Left kidney (tissue), 2 donors: ENCODE data around the gene LY6G6F. TPM values are rescaled to one million over a fixed set of nuclear protein-coding genes. Genes with fewer than 3 reads are reported as not detected.
"Not testable (repeated sequence)": the region's sequence is repeated elsewhere in the genome, so short reads cannot be mapped to it uniquely, and the experiment has no call there.

Source experiments
- DNase-seq: peaks from one replicate; pipeline ENCODE4 v3.0.0-alpha.2; 2013
- polyA plus RNA-seq: library from polyadenylated mRNA; unstranded; fragments of 120-200 nt; gene quantifications from one replicate; pipeline ENCODE4 v1.2.1, GENCODE V29; 2013; ENCODE audit not compliant: insufficient read length

The LY6G6F gene
- polyA plus RNA-seq, 1 donor, result 0.32 TPM

DNA sequence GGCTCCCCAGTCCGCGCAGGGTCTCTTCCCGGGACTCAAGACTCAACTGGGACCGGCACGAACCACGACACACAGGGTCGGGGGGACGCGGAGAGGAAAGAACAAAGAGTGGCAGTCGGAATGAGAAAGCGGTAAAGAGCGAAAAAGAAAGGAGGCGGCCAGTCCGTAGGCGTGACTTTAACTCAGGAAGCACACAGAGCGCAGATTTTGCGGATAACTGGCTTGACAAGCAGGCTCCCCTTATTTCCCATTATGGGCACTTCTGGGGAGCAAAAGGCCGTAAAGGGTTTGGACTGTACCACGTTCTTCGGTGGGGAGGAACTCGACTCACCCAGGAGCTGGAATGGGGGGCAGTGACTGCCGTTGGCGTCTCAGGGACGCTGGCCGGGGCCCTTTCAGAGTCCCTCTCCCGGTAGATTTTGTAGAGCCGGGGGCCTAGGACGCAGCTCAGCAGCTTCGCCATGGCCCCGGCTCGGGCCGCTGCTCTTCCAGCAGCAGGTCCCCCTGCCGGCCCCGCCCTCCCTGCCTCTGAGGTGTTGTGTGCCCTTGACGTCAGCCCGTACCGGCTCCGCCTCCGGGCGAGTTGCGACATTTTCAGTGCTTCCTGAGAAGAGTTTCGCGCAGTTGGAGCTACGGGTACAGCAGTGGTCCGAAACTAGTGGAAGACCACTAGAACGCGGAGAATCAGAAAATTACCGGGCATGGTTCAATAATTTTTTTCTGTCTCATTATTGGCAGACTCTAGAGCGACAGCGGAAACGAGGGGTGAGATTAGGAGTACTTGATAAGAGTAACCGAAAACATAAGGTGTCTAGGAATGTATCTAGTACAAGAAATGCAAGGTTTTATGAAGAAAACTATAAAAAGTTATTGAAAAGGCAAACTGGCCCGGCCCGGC lies 3.6 kb upstream of the LY6G6F start, which contains the start of gene ABHD16A:
ABHD16A (minus strand) TSS at position 506 of the 898 bp plus-strand sequence; CDS start at position 463, 43 bp downstream.
- DNase-seq, result peak; percentile 99

DNA sequence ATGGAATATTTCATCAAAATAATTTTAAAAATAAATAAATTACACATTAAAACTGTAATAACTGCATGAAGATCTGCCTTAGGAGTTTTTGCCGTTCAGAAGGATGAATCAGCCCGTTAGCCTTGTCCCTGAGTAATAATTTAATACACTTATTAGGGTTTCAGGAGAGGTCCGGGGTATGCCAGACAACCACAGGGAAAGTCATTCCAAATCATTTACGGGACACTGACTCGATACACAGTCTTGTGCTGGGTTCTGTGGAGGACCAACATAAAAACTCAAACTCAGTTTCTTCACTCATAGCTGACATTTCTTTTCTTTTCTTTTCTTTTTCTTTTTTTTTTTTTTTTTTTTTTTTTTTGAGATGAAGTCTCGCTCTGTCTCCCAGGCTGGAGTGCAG lies 735 bp upstream of the LY6G6F start:
- DNase-seq, result no peak

DNA sequence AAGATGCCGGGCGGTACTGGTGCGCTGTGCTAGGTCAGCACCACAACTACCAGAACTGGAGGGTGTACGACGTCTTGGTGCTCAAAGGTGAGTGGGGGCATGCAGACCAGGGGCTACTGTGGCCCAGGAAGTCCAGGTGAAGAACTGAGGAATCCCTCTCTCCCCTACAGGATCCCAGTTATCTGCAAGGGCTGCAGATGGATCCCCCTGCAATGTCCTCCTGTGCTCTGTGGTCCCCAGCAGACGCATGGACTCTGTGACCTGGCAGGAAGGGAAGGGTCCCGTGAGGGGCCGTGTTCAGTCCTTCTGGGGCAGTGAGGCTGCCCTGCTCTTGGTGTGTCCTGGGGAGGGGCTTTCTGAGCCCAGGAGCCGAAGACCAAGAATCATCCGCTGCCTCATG lies 1.0 kb downstream of the LY6G6F start:
- no peak for DNase-seq

DNA sequence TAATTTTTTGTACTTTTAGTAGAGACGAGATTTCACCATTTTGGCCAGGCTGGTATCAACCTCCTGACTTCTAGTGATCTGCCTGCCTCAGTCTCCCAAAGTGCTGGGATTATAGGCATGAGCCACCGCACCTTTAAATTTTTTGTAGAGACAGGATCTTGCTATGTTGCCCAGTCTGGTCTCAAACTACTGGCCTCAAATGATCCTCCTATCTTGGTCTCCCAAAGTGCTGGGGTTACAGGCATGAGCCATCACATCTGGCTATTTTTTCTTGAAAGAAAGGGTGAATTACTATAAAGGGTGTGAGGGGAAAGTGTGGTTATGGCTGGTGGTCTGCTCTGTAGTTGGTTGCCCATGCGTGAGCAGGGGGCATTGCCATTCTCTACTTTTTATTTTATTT lies 1.6 kb downstream of the LY6G6F start:
- no peak for DNase-seq

DNA sequence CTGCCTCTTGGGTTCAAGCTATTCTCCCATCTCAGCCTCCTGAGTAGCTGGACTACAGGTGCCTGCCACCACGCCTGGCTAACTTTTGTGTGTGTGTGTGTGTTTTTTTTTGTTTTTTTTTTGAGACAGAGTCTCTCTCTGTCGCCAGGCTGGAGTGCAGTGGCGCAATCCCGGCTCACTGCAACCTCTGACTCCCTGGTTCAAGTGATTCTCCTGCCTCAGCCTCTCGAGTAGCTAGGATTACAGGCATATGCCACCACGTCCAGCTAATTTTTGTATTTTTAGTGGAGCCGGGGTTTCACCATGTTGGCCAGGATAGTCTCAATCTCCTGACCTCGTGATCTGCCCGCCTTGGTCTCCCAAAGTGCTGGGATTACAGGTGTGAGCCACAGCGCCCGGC lies 2.5 kb downstream of the LY6G6F start:
- not testable (repeated sequence) for DNase-seq

DNA sequence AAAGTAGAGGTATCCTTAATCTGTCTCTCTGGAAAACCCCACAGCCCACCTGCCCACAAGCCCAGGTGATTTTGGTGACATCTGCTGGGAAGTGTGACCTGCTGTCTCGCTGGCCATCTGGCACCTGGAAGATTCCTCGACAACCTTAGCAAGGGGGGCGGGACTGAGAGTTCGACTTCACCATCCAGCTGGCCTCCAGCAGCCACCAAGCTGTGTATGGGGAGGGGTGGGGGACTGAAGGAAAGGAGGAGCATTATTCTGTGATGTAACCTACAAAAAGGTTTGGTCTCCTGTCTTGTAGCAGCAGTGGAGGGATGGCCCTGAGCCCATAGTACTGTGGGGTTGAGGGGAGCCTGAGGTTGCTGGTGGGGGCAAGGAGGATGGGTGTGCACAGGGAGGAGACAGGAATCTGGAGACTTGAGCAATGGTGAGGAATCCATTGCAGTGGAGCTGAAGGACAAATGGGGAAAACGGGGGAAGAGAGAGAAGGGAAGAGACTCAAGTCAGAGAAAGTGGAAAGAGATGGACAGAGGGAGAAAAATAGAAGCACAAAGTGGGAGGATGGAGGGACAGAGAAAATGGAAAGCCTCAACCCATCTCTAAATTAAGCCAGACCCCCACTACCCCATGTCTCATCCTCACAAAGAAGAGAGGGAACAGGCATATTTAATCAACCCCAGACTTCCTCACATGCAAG lies 4.0 kb downstream of the LY6G6F start:
- DNase-seq, result no peak

DNA sequence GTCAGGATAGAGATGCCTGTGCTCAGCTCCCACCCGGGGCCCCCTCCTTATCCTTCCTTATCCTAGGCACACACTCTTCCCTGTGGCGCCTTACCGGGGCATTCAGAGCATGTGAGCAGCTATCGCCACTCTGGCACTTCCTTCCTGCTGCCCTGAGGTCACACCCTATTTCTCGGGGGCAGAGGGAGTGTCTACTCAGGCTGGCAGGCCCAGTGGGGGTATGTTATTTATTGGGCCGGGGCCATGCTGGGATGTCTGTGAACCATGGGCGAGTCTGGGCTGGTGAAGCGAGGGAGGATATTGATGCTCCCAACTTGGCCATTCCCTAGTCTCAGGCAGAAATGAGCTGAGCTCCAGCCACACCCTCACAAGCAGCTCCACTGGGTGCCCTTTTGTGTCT lies 4.6 kb downstream of the LY6G6F start:
- no peak for DNase-seq

DNA sequence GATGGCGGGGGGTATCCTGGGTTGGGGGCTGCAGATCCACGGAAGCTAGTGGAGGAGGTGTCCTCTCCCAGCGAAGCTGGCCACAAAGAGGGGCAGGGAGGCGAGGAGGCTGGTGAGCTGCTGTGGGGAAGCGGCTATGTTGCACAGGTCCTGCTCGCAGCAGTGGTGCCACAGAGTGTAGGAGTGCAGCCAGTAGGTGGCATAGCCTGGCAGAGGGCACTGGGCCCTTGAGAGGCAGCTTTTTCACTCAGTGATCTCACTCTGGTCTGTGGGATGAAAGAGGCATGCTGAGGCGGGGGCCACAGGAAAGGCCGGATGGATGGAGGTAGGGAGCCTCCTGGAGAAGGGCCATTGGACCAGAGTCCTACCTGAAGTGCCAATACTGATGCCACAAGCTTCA lies 5.6 kb downstream of the LY6G6F start:
- DNase-seq, result no peak

DNA sequence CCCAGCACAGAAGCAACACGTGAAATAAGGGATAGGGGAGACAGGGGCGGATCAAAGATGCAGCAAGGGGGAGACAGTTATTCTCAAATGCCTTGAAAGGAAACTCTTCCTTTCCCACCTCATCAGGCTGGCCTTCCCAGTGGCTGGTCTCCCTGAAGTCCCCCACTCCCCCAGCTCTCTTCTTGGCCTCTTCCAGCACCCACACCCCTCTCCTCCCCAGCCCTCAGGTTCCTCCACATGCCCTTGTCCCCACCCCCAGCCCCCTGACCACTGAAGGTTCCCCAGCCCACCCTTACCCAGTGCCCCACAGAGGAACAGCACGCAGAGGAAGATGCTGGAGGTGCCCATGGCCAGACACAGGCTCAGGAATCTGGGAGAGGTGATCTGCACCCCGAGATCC lies 6.8 kb downstream of the LY6G6F start:
- DNase-seq, result no peak

DNA sequence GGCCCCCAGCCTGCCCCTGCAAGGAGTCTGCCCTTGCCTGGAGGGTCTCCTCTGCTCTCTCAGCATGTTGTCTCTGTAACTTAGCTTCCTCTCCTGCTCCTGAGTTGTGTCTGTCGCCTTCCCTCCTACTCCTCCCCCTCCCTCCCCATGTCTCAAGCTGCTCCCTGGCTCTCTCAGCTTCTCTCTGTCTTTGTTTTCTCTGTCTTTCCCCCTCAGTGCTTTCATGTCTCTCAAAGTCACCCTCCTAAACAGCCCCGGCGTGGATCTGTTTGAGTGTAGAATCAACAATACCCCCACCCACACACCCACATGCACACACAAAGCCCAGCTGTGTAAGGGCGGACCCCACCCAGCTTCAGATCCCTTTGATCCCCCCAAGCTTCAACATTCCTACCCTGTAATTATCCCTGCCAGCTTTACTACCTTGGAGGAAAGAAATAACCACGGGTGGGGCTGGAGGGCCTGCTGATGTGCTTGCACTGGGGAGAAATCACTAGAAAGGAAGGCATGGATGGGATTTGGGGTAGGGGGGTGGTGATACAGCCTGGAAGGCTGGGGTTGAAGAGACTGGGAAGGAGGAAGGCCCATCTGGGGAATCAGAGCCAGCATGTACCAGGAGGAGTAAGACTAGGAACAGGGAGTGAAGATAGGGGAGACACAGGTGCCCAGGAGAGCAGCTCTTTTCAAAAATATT lies 7.5 kb downstream of the LY6G6F start:
- peak; percentile 49 for DNase-seq

DNA sequence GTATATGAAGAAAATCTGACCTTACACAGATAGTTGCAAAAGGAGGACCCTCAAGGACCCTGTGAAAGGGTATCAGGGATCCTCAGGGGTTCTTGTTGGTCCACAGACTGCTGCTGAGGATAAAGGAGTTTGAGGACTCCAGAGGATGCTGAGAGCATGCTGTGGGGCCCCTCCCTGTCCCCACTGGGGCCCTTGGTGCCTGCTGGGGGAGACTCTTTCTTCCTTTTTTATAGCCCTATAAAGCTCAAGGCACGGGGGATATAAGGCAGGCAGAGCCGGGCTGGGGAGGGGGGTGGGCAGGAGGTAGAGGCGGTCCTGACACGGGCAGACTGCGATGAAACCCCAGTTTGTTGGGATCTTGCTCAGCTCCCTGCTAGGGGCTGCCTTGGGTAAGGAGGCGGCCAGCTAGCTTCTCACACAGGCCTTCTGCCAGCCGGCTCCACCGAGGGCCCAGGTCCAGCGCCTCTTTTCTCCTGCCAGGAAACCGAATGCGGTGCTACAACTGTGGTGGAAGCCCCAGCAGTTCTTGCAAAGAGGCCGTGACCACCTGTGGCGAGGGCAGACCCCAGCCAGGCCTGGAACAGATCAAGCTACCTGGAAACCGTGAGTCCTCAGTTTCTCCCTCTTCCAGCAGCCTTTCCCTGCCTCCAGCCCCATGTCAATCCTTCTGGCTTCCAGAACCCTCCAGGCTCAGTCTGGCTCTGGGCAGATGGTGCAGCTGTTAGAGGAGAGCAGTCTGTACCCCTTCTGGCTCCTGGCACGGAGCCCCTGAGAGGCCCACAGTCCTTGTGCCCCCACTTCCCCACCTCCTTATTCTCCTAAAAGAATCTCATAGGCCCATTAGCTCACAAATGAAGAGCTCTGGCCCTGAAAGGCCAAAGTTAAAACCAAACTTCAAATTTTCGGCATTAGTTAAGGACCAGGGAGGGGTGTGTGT lies 8.6 kb downstream of the LY6G6F start, which contains the start of gene LY6G6D:
LY6G6D (plus strand) TSS at position 327 of the 937 bp plus-strand sequence; CDS start at position 335, 8 bp downstream.
- no peak for DNase-seq

DNA sequence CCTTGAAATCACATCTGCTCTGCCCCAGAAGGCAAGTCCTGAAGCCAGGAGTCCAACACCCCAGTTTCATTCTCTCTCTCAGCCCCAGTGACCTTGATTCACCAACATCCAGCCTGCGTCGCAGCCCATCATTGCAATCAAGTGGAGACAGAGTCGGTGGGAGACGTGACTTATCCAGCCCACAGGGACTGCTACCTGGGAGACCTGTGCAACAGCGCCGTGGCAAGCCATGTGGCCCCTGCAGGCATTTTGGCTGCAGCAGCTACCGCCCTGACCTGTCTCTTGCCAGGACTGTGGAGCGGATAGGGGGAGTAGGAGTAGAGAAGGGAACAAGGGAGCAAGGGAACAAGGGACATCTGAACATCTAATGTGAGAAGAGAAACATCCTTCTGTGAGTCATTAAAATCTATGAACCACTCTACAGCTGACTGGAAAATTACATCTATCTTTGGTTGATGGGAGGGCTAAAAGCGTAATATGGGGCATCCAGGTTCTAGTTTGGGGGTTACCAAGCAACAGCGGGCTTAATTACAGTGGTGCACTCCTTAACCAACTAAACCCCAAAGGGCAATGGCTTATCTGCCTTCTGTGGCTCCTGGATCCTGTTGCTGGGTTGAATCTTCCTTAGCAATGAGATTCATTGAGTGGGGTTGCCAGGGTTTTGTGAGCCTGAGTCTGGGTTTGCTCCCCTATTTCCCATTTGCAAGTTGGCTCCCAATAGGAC lies 11.0 kb downstream of the LY6G6F start:
- DNase-seq, result no peak

DNA sequence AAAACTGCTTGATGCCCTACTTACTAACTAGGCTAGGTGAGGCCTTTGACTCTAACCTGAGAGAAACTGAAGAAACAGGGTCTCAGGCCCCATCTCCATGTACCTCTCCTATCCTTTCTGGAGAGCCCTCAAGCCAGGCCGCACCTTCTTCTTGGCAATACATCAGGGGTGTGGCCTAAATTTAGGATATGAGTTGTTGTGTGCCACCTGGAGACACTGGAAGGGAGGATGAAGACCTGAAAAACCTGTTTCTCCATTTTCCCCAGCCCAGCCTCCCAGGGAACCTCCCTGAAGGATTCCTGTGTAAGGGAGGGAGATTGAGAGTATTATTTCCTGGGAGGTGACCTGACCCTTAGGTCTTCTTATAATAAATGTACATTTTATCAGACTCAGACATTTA lies 11.6 kb downstream of the LY6G6F start:
- DNase-seq, result no peak

DNA sequence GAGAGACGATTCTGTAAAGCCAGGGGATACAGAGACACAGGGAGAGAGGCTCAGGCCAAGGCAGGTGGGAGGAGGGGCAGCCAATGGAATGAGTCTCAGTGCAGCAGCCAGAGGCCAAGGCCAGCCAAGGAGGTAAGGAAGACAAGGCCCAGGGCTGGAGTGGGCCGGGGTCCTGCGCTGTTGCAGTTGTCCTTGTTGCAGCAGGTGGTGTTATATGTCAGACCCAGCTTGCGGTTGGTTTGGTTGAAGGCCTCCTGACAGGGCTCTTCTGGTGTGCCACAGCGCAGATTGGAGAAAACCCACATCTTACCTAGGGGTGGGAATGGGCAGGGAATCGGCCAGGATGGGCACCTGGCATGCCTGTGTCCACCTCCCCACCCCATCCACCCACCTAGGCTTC lies 12.3 kb downstream of the LY6G6F start:
- no peak for DNase-seq

DNA sequence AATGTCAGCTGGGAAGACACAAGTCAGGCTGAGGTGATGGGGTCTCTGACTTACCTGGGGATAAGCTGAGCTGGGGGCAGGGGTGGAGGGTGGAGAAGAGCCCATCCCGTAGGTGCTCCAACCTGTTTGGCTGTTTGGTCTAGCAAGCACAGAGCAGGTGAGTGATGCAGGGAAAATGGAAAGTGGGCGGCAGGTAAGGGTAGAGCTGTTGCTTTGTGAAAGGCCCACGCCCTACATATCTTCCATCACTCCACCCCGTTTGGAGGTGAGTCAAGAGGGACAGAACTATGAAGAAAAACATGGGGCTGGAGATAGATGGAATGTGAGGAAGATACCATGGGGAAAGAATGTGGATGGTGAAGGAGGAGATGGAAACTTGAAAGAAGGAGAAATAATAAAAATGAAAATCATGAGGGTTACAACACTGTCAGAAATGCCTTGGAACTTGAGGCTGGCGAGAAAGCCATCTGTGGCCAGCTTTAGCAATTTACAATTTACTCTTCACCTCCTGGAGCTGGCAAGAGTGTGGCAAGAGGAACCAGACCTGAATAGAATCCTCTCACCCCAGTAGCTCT lies 13.6 kb downstream of the LY6G6F start:
- no peak for DNase-seq

DNA sequence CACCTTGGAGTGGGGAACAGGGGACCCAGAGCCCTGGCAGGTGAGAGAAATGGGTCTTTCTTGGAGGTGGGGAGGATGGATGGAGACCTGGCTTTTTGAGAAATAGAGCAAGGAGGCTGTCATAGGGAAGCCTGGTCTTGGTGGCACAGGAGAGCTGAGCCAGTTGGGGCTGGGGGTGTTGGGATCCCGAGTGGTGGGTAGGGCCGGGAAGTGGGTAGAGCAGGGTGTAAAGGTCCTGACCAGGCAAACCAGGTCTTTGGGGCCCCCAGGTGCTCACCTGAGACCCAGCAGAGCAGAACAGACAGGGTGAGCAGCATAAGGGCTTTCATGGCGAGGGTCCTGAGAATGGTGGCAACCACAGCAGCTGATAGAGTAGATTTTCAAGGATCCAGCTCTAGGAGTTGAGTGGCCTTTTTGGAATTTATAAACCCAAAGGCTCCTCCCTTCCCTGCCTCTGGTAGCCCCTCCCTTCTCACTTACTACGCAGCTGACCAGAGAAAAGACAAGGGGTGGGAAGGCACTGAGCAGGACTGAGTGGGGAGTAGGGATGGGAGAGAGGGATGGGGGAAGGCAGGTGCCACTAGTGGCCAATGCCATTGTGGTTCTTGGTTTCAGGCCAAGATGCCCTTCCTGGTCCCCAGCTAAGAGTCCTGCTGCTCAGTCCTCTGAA lies 14.8 kb downstream of the LY6G6F start, which contains the start of gene LY6G6C:
LY6G6C (minus strand) TSS at position 396 of the 670 bp plus-strand sequence; CDS start at position 329, 67 bp downstream.
- no peak for DNase-seq

DNA sequence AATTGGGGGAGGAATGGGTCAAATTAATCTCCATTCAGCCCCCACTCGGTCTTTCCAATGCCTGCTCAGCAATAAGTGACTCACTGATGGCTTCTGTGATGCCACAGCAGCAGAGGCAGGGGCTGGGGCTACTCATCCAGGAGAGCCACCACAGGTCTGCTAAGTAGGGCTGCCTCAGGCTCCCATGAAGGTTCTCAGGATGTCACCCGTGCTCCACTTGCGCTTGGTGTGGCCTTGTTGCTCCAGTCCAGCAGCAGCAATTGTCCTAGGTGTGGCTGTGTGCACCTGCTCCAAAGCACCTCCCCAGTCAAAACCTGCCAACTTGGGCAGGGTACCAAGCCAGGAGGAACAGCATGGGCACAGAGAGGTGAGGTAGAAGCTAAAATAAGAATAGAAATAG lies 15.5 kb downstream of the LY6G6F start:
- no peak for DNase-seq

DNA sequence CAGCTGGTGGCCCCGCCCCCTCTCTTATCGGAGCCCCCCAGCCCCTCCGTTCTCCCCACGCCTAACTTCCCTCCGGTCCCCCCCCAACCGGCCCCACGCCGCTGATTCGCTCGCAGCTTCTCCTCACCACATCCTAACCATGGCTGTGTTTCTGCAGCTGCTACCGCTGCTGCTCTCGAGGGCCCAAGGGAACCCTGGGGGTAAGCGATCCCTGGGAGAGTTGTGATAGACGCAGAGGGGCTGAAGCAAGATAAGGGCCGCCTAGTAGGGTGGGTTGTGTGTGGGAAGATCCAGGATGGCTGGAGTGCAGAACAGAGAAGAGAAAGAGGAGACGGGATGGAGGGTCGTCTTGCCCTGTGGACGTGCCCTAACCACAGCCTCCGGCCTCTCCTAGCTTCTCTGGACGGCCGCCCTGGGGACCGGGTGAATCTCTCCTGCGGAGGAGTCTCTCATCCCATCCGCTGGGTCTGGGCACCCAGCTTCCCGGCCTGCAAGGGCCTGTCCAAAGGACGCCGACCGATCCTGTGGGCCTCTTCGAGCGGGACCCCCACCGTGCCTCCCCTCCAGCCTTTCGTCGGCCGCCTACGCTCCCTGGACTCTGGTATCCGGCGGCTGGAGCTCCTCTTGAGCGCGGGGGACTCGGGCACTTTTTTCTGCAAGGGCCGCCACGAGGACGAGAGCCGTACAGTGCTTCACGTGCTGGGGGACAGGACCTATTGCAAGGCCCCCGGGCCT lies 16.7 kb downstream of the LY6G6F start, which contains the start of gene MPIG6B:
MPIG6B (plus strand) TSS at position 129 of the 735 bp plus-strand sequence; CDS start at position 140, 11 bp downstream.
- DNase-seq, result no peak
